Stimulated activated naive CD4-positive, alpha-beta T cell (primary cell): ENCODE data around the gene S100A12.

ENCODE experiments used
- DNase-seq, 6 experiments: peaks; one replicate each; lab custom pipeline; 2025; lab: John Stamatoyannopoulos, UW

The S100A12 gene

DNA sequence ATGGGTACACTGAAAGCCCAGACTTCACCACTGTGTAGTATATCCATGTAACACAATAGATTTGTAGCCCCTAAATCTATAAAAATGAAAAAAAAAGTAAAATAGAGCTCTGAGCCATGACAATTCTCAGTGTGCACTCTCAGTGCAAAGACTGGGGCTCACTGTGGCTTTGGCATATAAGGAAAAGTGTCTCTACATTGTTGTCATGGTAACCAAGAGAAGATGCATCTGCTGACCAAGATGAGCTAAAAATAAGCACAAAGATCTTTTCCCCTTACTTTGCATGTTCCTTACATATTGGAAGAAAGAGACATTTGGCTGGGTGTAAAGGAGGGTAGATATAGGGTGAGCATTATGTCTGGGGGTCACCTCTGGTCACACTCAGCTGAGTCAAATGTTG lies 38.8 kb downstream of the S100A12 start:
- DNase-seq, result no peak

GRCh38 chr1:153333902-153334301 lies 41.5 kb downstream of the S100A12 start:
- no peak for DNase-seq

GRCh38 chr1:153324912-153325311 lies 50.5 kb downstream of the S100A12 start:
- no peak for DNase-seq
